Activated CD8-positive, alpha-beta memory T cell treated with anti-CD3 and anti-CD28 coated beads for 1 hour (primary cell): ENCODE measurements around the gene CD302.
"Not testable (repeated sequence)": the region's sequence is repeated elsewhere in the genome, so short reads cannot be mapped to it uniquely, and the experiment has no call there.

Experiments used
- DNase-seq, 2 donors: peaks; one replicate each; pipeline ENCODE4 v3.0.0-alpha.2; 2020; ENCODE audit warnings: low read depth in 1 of 2; ENCODE audit errors: extremely low read depth in 1 of 2

CD302 gene

GRCh38 chr2:159795841-159796690 is 1.9 kb downstream of the CD302 start:
- DNase-seq: no peak

GRCh38 chr2:159793326-159793725 is 4.7 kb downstream of the CD302 start:
- no peak for DNase-seq

- DNase-seq: no peak
These were observed 5.4 kb downstream of the CD302 start for GRCh38 chr2:159792599-159792998.

DNA sequence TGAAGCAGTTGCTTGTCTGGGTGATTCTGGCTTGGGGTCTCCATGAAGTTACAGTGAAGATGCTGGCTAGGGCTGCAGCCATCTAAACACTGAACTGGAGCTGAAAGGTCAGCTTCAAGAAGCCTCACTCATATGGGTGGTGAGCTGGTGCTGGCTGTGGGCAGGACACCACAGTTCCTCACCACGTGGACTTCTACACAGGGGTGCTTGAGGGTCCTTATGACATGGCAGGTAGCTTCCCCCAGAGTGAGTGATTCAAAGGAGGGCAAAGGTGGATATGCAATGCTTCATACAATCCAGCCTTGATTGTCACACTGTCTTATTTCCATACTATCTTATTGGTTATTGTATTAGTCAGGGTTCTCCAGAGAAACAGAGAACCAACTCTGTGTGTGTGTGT is 6.0 kb downstream of the CD302 start:
- no peak for DNase-seq

GRCh38 chr2:159790323-159790722 is 7.7 kb downstream of the CD302 start:
- no peak for DNase-seq

DNA sequence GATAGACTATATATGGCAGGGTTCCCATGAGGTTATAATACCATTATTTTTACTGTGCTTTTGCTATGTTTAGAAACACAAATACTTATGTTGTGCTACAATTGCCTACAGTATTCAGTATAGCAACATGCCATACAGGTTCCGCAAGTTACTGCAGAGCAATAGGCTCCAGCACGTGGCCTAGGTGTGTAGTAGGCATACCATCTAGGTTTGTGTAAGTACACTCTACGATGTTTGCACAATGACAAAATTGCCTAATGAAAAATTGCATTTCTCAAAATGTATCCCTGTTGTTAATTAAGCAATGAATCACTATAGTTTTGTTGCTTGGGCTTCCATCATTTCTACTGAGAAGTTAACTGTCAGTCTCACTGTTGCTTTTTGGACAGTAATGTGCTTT is 9.8 kb downstream of the CD302 start:
- DNase-seq: no peak

GRCh38 chr2:159787647-159788046 is 10.4 kb downstream of the CD302 start:
- not testable (repeated sequence) for DNase-seq

DNA sequence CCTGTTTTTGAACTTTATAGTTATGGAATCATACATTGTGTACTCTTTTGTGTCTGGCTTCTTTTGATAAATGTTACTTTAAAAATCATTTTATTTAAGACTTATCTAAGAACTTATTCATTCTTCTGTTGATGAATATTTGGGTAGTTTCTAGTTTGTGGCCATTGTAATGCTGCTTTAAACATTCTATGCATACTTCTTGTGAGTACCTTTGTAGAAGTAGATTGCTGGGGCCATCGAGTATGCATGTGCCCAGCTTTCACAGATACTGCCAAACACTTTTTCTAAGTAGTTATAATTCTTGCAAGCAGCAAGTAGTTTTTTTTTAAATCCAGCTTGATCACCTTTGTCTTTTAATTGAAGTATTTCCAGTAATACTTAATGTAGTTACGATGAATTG is 11.1 kb downstream of the CD302 start:
- DNase-seq: no peak

DNA sequence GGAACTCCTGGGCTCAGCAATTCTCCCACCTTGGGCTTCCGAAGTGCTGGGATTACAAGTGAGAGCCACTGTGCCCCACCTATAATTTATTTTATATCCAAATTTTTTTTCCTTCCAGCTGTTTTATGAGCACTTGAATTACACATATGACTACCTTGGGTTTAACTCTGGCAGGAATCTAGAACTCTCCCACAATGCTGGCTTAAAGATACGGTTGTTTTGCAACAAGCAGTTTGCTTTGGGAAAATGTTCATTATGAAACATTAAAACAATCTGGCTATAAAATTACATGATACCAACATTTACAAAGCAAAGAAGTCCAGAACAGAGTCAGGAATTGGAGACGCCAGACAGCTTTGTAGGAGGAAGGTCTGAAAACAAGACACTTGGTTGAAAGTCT is 12.8 kb downstream of the CD302 start:
- no peak for DNase-seq

DNA sequence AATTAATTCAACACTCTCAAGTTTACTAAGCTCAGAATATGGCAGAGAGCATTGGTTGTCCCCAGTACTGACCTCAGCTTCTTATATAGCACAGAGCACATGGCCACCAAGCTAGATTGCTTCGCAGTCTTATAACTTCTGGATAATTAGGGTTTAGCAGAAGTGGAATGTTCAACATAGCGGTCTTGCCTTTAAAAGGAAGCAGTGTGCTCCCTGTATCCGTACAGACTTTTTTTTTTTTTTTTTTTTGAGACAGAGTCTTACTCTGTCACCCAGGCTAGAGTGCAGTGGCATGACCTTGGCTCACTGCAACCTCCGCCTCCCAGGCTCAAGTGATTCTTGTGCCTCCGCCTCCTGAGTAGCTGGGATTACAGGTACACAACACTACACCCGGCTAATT is 13.3 kb downstream of the CD302 start:
- DNase-seq: not testable (repeated sequence)

GRCh38 chr2:159783556-159783955 is 14.5 kb downstream of the CD302 start:
- no peak for DNase-seq

- DNase-seq: no peak
These were observed 21.7 kb downstream of the CD302 start for GRCh38 chr2:159776321-159776720.

GRCh38 chr2:159775021-159775420 is 23.0 kb downstream of the CD302 start:
- no peak for DNase-seq

- DNase-seq: no peak
These were observed 23.5 kb downstream of the CD302 start for GRCh38 chr2:159774370-159774990.

DNA sequence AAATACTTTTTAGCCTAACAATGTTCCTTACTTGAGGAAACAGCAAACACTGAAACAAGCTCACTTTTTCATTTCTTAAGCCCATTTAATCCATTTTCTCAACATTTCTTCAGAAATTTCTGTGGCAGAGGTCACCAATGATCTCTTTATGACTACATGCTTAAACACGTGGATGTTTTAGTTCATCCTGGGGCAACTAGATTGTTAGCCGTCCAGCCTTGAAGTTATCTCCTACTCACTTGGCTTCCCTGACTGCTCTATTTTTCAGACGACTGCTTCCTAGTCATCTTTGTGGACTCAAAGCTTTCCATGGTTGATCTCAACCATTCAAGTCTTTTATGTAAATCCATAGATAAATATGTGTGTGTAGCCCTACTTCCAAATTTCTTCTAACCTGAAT is 24.1 kb downstream of the CD302 start:
- DNase-seq: no peak

DNA sequence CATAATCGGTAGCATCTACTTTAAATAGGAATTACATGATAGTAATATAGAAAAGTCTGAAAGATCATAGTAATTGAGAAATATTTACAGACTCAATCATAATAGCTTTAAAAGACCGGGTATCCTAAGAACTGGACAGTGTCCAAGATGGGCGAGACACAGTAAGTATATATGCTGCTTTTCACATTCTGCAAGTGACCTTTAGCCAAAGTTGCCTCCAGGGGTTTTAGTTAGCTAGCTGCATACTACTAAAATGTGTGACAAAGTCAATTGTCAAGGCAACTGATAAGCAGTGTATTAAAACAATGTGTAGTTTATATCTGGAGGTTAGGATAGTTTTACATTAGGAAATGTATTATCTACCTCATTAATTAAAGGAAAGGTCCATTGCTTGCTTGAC is 24.6 kb downstream of the CD302 start:
- no peak for DNase-seq

DNA sequence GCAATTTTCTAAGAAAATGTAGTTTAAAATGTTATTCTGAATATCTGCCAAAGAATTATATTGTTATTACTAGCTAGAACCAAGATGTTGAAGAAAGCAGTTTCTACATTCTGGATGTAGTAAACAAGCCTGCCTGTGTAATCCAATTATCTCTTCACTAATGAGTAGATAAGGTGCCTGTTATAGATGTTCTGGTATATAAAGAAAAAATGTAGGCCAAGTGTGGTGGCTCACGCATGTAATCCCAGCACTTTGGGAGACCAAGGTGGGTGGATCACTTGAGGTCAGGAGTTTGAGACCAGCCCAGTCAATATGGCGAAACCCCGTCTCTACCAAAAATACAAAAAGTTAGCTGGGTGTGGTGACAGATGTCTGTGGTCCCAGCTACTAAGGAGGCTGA is 28.9 kb downstream of the CD302 start:
- DNase-seq: no peak

GRCh38 chr2:159762075-159762474 is 35.9 kb downstream of the CD302 start:
- no peak for DNase-seq

- no peak for DNase-seq
These were observed 37.7 kb downstream of the CD302 start for GRCh38 chr2:159760326-159760725.

DNA sequence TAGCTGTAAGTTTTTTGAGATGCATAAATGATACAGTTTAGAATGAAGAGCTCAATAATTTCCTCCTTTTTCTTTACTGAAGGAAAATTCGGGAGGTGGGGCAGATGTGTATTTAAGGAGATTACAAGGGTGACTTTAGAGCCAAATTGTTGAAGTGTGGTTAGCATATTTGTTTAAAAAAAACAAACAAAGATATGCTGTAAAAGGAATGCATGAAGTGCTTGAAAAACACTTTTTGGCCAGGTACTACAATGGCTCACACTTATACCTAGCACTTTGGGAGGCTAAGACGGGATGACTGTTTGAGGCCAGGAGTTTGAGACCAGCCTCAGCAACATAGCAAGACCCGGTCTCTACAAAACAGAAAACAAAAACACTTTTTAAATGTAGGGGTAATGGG is 38.4 kb downstream of the CD302 start:
- no peak for DNase-seq

DNA sequence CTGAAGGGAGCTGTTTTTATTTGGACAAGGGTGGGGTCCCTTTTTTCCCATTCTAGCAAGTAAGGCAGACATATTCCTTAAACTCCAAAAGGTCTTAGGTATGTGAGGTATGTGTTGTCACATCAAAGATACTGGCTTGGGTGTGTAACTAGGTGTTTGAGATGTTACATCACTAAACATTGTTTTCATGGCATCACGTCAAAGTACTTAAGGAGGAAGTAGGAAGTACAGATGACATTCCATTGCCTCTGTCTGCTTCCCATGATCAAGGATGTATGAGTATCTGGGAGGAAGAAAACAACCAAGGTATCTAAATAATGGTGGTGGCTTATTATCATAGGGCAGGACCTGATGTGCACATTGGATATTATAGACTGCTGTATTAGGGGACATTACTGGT is 39.3 kb downstream of the CD302 start:
- no peak for DNase-seq

DNA sequence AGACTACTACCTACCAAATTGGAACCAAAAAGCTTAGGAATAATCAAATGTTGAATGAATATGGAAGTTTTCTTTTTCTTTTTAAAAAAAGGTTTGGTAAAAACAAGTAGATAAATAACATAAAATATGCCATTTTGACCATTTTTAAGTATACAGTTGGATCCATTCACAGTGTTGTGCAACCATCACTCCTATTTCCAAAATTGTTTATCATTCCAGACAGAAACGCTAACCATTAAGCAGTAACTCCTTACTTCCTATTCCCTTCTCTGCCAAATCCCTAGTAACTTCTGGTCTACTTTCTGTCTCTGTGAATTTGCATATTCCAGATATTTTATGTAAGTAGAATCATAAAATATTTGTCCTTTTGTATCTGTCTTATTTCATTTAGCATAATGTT is 39.8 kb downstream of the CD302 start:
- no peak for DNase-seq

DNA sequence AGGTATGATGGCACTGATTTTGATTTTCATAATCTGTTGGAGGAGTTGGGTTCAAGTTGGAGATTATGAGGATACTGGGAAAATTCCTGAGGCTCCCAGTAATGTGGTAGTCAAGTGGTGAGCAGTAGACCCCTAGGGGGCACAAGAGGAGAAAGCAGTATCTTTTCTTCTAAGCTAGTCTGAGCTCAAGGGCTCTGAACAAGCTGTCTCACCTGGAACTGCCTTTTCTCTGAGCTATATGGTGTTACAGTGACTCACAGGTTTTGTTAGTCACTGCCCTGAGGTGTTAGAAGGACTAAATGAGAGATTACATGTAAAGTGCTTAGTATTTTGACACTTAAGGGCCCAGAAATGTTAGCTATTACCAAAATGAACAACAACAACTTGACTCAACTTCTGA is 42.2 kb downstream of the CD302 start:
- no peak for DNase-seq
